HG03378 (cell line): ENCODE measurements around the gene MYO1H.
"Not testable (repeated sequence)": the region's sequence is repeated elsewhere in the genome, so short reads cannot be mapped to it uniquely, and the experiment has no call there.

ENCODE experiments used
- ATAC-seq: cut with Tn5 transposase; IDR thresholded peaks from one replicate; pipeline ENCODE4 v1.9.1; 2021; ENCODE audit warnings: mild to moderate bottlenecking, moderate library complexity; ENCODE audit not compliant: unreplicated experiment

MYO1H gene

GRCh38 chr12:109347589-109347988 is at the start of gene MYO1H:
TSS of gene MYO1H (plus strand) at chr12:109347900. CDS start at chr12:109347961, 61 bp downstream.
- no peak for ATAC-seq

- no peak for ATAC-seq
Measured at GRCh38 chr12:109299849-109300248, 47.9 kb upstream of the MYO1H start.

- ATAC-seq = no peak
Measured at GRCh38 chr12:109301643-109302168, 46.0 kb upstream of the MYO1H start.

GRCh38 chr12:109302358-109302757 is 45.3 kb upstream of the MYO1H start:
- no peak for ATAC-seq

GRCh38 chr12:109302770-109303169 is 44.9 kb upstream of the MYO1H start:
- no peak for ATAC-seq

GRCh38 chr12:109304485-109304884 is 43.2 kb upstream of the MYO1H start:
- ATAC-seq = no peak

GRCh38 chr12:109305547-109305946 is 42.2 kb upstream of the MYO1H start:
- no peak for ATAC-seq

- ATAC-seq = no peak
Measured at GRCh38 chr12:109307051-109307450, 40.6 kb upstream of the MYO1H start.

- no peak for ATAC-seq
Measured at GRCh38 chr12:109308534-109309380, 38.9 kb upstream of the MYO1H start, which contains the start of gene FOXN4. TSS of gene FOXN4 (minus strand) at chr12:109309284. CDS start at chr12:109308321, 963 bp downstream.

GRCh38 chr12:109309381-109310246 is 38.1 kb upstream of the MYO1H start:
- ATAC-seq = no peak

- ATAC-seq = no peak
Measured at GRCh38 chr12:109310247-109311125, 37.2 kb upstream of the MYO1H start.

GRCh38 chr12:109321294-109321693 is 26.4 kb upstream of the MYO1H start:
- ATAC-seq = not testable (repeated sequence)

- ATAC-seq = no peak
Measured at GRCh38 chr12:109329003-109329402, 18.7 kb upstream of the MYO1H start.

- no peak for ATAC-seq
Measured at GRCh38 chr12:109329686-109330085, 18.0 kb upstream of the MYO1H start.

- ATAC-seq = no peak
Measured at GRCh38 chr12:109330282-109331230, 17.1 kb upstream of the MYO1H start.

- no peak for ATAC-seq
Measured at GRCh38 chr12:109331301-109331952, 16.3 kb upstream of the MYO1H start.

- ATAC-seq = no peak
Measured at GRCh38 chr12:109334887-109335286, 12.8 kb upstream of the MYO1H start.

- no peak for ATAC-seq
Measured at GRCh38 chr12:109336593-109336992, 11.1 kb upstream of the MYO1H start.

- ATAC-seq = no peak
Measured at GRCh38 chr12:109343677-109344076, 4.0 kb upstream of the MYO1H start.
